Activated naive CD8-positive, alpha-beta T cell treated with anti-CD3 and anti-CD28 coated beads, Interleukin-2, amount 10 ng/mL, durations not matched to agents 7 days and 5 days (primary cell): ENCODE results near the gene KIF3B. TPM values are rescaled to one million over a fixed set of nuclear protein-coding genes. Genes with fewer than 3 reads are reported as not detected.
"Not testable (repeated sequence)": the region's sequence is repeated elsewhere in the genome, so short reads cannot be mapped to it uniquely, and the experiment has no call there.

Source experiments
- ATAC-seq: fragments of 150-1000 bp; cut with Tn5 transposase; one replicate; pipeline ENCODE4 v1.10.0; 2021; ENCODE audit warnings: low read depth, moderate library complexity
- POLR2A ChIA-PET: fragments of 350-600 bp; sonication (Branson Sonifier 250); formaldehyde crosslinking; loops from one replicate; lab custom pipeline; 2021; ENCODE audit warnings: antibody characterized with exemption; lab: Charles Lee
- DNase-seq: peaks from one replicate; pipeline ENCODE4 v3.0.0; 2021
- H3K27ac Mint-ChIP-seq: one replicate; pipeline ENCODE4 v1.8.0; 2022; ENCODE audit warnings: mild to moderate bottlenecking, mixed read lengths
- H3K27me3 Mint-ChIP-seq: one replicate; pipeline ENCODE4 v1.8.0; 2022; ENCODE audit warnings: mild to moderate bottlenecking, moderate library complexity, mixed read lengths
- H3K36me3 Mint-ChIP-seq: one replicate; pipeline ENCODE4 v1.8.0; 2021; ENCODE audit warnings: mild to moderate bottlenecking, mixed read lengths
- H3K4me1 Mint-ChIP-seq: one replicate; pipeline ENCODE4 v1.8.0; 2021; ENCODE audit warnings: mixed read lengths
- H3K4me3 Mint-ChIP-seq: one replicate; pipeline ENCODE4 v1.8.0; 2022; ENCODE audit warnings: mild to moderate bottlenecking, moderate library complexity, mixed read lengths
- H3K9me3 Mint-ChIP-seq: one replicate; pipeline ENCODE4 v1.8.0; 2021; ENCODE audit warnings: mixed read lengths
- total RNA-seq, 2 experiments: library from RNA; stranded (reverse); gene quantifications; one replicate each; pipeline ENCODE4 v1.2.3, GENCODE V29; 2021

The KIF3B gene
- total RNA-seq, 2 experiments from 2014 or later = 14.3 to 14.4 TPM

DNA sequence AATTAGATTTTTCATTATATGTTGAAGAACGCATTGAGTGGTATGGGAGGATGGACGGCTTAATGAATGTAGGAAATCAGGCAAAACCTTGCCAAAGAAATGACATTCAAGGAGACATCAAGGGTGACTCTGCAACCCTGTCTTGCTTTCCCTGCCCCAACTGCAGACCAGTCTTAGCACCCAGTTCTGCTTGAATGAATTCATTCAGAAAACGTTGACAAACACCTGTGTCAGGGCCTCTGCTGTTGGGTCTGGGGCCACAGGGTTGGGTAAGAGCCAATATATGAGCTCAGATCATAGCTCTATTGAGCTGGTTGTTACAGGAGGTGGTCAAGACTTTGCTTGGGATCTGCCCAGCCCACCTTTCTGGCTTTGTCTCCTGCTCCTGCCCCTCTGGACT lies 73.0 kb downstream of the KIF3B start:
- POLR2A ChIA-PET = no interaction called here
- Mint-ChIP-seq H3K4me3 (no peak overlapping the region), H3K27ac (no peak overlapping the region), H3K9me3 (no peaks in the 10 kb centered on the region), H3K4me1 (peaks cover 10% of the 10 kb centered on the region), H3K36me3 (peaks cover 9% of the 10 kb centered on the region), H3K27me3 (no peaks in the 10 kb centered on the region)
- ATAC-seq (no peak), DNase-seq (no peak)

DNA sequence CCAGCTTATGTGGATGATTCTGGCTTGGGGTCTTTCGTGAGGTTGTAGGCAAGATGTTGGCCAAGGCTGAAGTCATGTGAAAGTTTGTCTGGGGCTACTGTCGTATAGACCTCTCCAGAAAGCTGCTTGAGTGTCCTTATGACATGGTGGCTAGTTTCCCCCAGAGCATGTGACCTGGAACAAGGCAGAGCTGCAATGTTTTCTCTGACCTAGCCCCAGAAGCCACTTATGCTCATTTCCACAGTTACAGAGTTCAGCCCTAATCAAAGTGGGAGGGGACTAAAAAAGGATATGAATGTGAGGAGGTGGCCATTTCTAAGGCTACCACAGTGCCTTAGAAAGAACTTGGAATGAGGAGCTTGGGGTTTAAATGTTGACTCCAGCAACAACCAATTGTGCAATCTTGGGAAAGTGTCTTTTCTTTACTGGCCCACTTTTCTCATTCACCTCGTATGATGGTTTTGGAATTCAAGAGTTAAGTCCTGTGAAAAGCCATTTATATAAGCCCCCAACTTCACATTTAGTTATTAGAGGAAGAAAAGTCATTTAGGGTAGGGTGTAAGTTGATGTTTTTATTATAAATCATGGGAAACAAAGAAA lies 74.8 kb downstream of the KIF3B start:
- Mint-ChIP-seq H3K27me3 (no peaks in the 10 kb centered on the region), H3K4me1 (peaks cover 12% of the 10 kb centered on the region), H3K4me3 (no peak overlapping the region), H3K27ac (no peak overlapping the region), H3K36me3 (peaks cover 9% of the 10 kb centered on the region), H3K9me3 (no peaks in the 10 kb centered on the region)
- POLR2A ChIA-PET = interaction anchor here (0.7 kb wide), 2 partner anchors 11 to 174 kb away, joined by 3 to 4 read pairs; no protein-coding TSS in a partner anchor
- peak; percentile 58 for ATAC-seq
- DNase-seq = no peak

DNA sequence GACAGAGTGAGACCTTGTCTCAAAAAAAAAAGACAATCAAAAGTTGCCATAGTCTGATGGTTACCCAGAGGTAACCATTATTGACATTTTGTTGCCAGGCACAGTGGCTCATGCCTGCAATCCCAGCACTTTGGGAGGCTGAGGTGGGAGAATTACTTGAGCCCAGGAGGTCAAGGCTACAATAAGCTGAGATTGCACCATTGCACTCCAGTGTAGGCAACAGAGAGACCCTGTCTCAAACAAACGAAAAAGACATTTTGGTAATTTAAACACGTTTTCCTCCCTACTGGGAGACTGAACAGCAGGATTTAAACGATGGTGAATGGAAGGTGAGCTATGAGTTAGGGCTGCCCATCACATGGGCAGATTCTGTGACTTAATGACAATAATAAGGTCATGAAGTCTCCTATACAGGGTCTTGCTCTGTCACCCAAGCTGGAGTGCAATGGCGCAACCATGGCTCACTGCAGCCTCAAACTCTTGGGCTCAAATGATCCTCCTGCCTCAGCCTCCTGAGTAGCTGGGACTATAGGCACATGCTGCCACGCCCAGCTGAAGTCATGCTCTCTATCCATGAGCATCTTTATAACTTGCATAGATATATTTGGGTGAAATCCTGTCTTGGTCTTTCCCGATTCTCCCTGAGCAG lies 76.5 kb downstream of the KIF3B start:
- Mint-ChIP-seq H3K9me3 (no peaks in the 10 kb centered on the region), H3K36me3 (peaks cover 9% of the 10 kb centered on the region), H3K27me3 (no peaks in the 10 kb centered on the region), H3K27ac (no peak overlapping the region), H3K4me1 (peaks cover 17% of the 10 kb centered on the region), H3K4me3 (no peak overlapping the region)
- no peak for DNase-seq
- POLR2A ChIA-PET = no interaction called here
- ATAC-seq = no peak

DNA sequence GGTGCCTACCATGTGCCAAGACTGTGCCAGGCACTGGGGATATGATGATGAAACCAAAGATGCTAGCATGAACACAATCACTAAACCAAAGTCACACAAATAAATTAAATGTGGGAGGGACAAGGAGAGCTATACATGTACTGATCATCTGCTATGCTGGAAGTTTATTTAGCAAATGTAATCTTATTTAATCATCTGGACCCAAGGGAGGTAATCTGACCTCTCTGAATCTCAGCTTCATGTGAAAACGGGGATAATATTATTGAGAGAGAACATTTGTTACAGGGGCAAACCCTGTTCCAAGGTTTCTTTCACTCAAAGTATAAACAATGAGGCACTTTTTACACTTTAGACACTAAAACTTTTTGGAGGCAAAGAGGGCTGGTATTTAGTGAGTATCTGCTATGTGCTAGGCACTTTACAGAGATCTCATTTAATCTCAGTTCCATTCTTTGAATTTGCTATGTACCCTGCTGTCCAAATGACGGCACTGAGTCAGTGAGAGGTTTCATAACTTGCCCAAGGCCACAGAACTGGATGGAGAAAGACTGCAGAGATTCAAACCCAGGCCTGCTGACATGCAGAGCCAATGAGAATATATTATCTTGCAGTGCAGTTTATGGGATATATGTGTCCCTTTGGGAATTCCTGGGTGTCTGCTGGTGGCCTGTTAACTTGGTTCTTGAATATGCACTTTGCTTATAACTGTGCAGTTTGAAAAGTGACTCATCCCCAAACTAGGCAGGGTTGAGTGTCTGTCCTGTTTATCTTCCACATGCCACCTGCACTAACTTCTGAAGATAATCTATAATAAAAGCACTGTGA lies 77.4 kb downstream of the KIF3B start:
- POLR2A ChIA-PET = no interaction called here

DNA sequence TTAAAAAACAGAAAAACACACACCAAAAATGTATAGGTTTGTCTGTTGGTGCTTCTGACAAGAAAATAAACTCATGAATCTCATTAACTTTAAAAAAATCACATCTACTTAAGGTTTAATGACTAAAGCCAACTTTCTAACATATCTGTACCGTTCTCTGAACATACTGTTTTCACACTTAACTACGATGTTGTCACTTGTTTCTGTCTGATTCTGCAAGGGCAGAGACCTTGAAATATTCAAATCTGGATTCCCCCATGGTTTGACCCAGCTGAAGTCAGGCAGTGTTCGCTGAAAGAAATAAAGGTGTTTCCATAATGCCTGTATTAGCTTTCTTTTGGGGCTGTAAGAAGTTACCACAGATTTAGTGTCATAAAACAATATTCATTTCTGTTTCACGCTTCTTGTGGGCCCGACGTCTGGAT lies 78.0 kb downstream of the KIF3B start:
- POLR2A ChIA-PET = no interaction called here
- H3K9me3 Mint-ChIP-seq = no peaks in the 10 kb centered on the region
- H3K27ac Mint-ChIP-seq = peak overlapping the region; percentile 34
- peaks cover 5% of the 10 kb centered on the region for H3K36me3 Mint-ChIP-seq
- no peak for DNase-seq
- H3K27me3 Mint-ChIP-seq = no peaks in the 10 kb centered on the region
- no peak for ATAC-seq
- no peak overlapping the region for H3K4me3 Mint-ChIP-seq
- H3K4me1 Mint-ChIP-seq = peaks cover 23% of the 10 kb centered on the region

More for the DNA sequence above, 77.4 kb downstream of the KIF3B start:
- Mint-ChIP-seq H3K4me3 (no peak overlapping the region), H3K27ac (no peak overlapping the region), H3K27me3 (no peaks in the 10 kb centered on the region), H3K4me1 (peaks cover 18% of the 10 kb centered on the region), H3K9me3 (no peaks in the 10 kb centered on the region), H3K36me3 (peaks cover 7% of the 10 kb centered on the region)
- ATAC-seq = no peak
- DNase-seq = no peak

DNA sequence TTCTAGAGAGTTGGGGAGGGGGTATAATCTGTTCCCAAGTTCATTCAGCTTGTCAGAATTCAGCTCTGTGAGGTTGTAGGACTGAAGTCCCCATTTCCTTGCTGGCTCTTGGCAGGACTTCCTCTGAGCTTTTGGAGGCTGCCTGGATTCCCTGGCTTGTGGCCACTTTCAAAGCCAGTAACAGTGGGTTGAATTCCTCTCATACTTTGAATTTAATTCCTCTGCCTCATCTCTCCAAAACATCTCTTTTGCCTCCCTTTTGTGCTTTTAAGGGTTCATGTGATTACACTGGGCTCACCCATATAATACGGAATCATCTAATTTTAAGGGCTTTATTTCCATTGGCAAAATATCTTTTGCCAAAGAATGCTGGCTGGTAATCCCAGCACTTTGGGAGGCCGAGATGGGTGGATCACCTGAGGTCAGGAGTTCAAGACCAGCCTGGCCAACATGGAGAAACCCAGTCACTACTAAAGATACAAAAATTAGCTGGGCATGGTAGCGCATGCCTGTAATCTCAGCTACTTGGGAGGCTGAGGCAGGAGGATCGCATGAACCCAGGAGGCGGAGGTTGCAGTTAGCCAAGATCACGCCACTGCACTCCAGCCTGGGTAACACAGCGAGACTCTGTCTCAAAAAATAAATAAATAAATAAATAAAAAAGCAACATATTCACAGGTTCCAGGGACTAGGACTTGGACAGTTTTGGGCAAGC lies 78.6 kb downstream of the KIF3B start:
- POLR2A ChIA-PET, DNase-seq, ATAC-seq, H3K9me3 Mint-ChIP-seq, H3K27me3 Mint-ChIP-seq, H3K4me3 Mint-ChIP-seq, H3K36me3 Mint-ChIP-seq, H3K27ac Mint-ChIP-seq: not testable (repeated sequence)
- peaks cover 28% of the 10 kb centered on the region for H3K4me1 Mint-ChIP-seq

DNA sequence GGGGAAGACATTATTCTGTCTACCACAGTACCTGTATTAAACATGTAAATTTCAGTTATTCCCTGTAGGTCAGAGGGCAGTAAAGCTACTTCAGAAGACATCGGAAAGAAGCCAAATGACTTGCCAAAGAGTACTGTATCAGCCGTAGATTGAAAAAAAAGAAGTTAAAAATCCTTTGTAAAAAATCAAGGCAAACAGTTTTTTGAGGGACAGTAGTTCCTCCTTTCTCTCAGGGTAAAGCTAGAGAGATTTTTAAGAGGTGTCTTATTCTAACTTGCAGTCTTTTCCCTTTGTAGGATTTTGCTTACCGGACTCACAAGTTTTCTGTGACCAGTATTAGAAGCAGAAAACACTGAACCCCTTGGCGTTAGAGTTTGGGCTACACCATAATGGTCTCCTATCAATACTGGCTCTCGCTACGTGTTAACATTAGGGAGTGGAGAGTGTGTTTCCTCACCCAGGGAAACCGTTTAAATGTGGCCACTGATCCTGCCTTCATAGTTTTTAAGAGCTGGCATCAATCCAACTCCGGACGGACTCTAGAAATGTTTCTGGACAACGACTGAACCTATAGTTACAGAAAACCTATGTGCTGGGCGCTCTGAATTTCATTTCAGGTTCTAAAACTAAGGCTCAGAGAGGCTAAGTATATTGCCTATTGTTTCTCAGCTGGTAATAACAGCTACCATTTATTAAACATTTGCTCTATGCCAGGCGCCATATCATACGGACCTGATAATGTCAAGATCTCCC lies 79.3 kb downstream of the KIF3B start:
- Mint-ChIP-seq H3K36me3 (peaks cover 7% of the 10 kb centered on the region), H3K27ac (peak overlapping the region; percentile 100), H3K4me1 (peaks cover 31% of the 10 kb centered on the region), H3K27me3 (no peaks in the 10 kb centered on the region), H3K4me3 (peak overlapping the region; percentile 98), H3K9me3 (no peaks in the 10 kb centered on the region)
- DNase-seq (no peak), ATAC-seq (no peak)
- POLR2A ChIA-PET = interaction anchor here (0.7 kb wide), 1 partner anchor 71 kb away, joined by 4 read pairs; no protein-coding TSS in a partner anchor

DNA sequence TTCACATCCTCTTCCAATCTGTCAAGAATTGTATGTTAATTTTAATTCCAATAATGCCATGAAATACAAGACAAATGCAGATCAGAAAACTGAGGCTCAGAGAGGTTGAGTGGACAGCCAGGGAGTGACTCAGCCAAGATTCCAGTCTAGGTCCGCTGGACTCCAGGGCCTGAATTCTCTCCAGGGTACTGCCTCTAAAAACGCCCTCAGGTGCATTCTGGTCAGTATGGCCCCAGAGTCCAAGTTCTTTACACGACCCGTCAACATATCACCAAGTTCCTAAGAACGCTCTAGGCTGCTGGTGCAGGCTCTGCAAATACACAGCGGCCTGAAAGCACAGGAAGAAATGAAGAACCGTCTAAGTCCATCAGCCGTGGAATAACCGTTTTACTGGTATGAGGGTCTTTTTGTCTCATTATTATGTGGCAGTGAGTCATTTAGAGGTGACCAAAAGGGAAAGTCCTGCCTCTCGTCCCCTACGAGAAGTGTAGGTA lies 80.0 kb downstream of the KIF3B start:
- POLR2A ChIA-PET = interaction anchor here (0.7 to 1.9 kb wide), 10 partner anchors 8 to 628 kb away, joined by 3 to 5 read pairs (median 4); no protein-coding TSS in a partner anchor
- Mint-ChIP-seq H3K4me3 (peak overlapping the region; percentile 98), H3K4me1 (peaks cover 37% of the 10 kb centered on the region), H3K27me3 (no peaks in the 10 kb centered on the region), H3K27ac (peak overlapping the region; percentile 100), H3K9me3 (no peaks in the 10 kb centered on the region), H3K36me3 (peaks cover 10% of the 10 kb centered on the region)
- DNase-seq = no peak
- peak; percentile 1 for ATAC-seq

DNA sequence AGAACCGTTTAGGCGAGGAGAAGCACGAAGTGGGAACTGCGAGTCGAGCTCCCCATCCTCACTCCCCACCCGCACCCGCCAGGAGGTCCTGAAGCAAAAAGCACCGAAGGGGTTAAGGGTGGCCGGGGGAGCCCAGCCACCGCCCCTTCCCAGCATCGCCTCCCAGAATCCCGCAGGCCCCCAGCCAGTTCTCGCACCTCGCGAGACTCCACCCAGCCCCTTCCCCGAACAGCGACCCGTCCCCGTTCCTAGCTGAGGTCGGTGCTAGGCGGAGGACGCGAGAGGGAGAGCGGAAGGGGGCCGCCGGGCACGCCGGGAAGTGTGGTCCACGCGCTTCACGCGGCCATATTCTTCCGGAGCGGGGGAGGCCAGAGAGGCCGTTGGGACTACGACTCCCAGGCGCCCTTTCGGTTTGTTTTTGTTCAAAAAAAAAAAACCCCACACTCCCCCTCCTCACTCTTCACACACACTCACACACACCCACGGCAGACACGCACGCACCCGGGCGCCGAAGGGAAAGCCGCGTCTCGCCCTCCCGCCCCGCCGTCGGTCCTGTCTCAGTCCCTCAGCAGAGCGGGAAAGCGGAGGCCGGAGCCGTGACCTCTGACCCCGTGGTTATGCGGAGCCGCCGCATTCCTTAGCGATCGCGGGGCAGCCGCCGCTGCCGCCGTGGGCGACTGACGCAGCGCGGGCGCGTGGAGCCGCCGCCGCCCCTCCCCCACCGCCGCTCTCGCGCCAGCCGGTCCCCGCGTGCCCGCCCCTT lies 80.6 kb downstream of the KIF3B start, which contains the start of gene ASXL1:
ASXL1 (plus strand) TSS at position 463 of the 763 bp plus-strand sequence. CDS start 445 bp downstream, outside the sequence.
- no peaks in the 10 kb centered on the region for H3K27me3 Mint-ChIP-seq
- H3K4me1 Mint-ChIP-seq = peaks cover 42% of the 10 kb centered on the region
- H3K9me3 Mint-ChIP-seq = no peaks in the 10 kb centered on the region
- peak; percentile 95 for ATAC-seq
- peak within 1 kb of the TSS; percentile 98 for H3K4me3 Mint-ChIP-seq
- H3K27ac Mint-ChIP-seq = peak within 1 kb of the TSS; percentile 100
- peak; percentile 93 for DNase-seq
- POLR2A ChIA-PET = interaction anchor here (0.7 to 1.9 kb wide), 12 partner anchors 9 to 628 kb away, joined by 3 to 5 read pairs (median 4); partner anchors contain the start of gene NOL4L
- H3K36me3 Mint-ChIP-seq = peaks cover 10% of the 10 kb centered on the region

DNA sequence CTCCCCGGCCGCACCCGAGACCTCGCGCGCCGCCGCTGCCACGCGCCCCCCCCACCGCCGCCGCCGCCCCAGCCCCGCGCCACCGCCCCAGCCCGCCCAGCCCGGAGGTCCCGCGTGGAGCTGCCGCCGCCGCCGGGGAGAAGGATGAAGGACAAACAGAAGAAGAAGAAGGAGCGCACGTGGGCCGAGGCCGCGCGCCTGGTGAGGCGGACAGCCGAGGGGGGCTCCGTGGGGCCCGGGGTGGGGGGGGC lies 81.1 kb downstream of the KIF3B start:
- H3K4me3 Mint-ChIP-seq = peak overlapping the region; percentile 96
- H3K4me1 Mint-ChIP-seq = peaks cover 47% of the 10 kb centered on the region
- H3K9me3 Mint-ChIP-seq = no peaks in the 10 kb centered on the region
- ATAC-seq = no peak
- no peaks in the 10 kb centered on the region for H3K27me3 Mint-ChIP-seq
- no peak overlapping the region for H3K27ac Mint-ChIP-seq
- DNase-seq = no peak
- POLR2A ChIA-PET = interaction anchor here (0.5 to 1.9 kb wide), 10 partner anchors 15 to 226 kb away, joined by 3 to 8 read pairs (median 4); partner anchors contain the start of gene NOL4L
- H3K36me3 Mint-ChIP-seq = peaks cover 10% of the 10 kb centered on the region

DNA sequence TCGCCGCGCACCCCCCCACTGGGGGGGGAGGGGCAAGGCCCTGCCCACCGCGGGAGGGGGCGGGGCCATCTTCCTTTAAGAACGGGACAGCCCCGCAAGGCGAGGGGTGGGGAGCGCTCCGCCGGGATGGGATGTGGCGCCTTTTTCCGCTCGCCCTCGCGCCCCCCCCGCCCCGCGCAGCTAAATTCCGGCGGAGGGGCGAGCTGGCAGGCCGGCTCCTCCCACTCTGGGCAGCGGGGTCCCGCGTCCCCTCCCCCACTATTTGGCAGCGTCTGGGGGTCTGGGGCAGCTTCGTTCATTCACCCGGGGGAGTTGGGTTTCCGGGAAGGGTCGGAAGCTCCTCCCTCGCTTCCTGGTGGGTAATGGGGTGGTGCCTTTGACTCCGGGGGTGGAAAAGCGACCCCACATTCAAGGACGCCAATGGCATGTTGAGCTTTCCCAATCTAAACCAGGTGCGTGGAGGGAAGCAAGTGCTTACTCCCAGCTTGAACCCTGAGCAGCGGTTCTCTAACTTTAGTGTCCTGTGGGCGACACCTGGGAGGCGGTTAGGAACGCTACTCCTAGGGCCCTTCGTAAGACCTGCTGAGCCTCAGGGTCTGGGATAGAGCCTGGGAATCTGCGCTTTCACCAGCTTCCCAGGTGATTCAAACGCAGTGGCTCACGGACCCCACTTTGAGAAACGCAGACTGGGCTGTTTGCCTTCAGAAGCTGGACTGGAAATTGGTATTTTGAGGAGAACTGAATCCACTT lies 81.6 kb downstream of the KIF3B start:
- H3K4me1 Mint-ChIP-seq = peaks cover 51% of the 10 kb centered on the region
- POLR2A ChIA-PET = interaction anchor here (0.5 to 1.9 kb wide), 13 partner anchors 9 to 226 kb away, joined by 3 to 8 read pairs (median 4); partner anchors contain the start of gene NOL4L
- peak overlapping the region; percentile 94 for H3K27ac Mint-ChIP-seq

More for the DNA sequence above, 81.6 kb downstream of the KIF3B start:
- Mint-ChIP-seq H3K36me3 (peaks cover 10% of the 10 kb centered on the region), H3K9me3 (no peaks in the 10 kb centered on the region), H3K27me3 (no peaks in the 10 kb centered on the region), H3K4me3 (peak overlapping the region; percentile 96)
- ATAC-seq (peak; percentile 26), DNase-seq (peak; percentile 84)
